ENCODE data around the gene MR1.

DNA sequence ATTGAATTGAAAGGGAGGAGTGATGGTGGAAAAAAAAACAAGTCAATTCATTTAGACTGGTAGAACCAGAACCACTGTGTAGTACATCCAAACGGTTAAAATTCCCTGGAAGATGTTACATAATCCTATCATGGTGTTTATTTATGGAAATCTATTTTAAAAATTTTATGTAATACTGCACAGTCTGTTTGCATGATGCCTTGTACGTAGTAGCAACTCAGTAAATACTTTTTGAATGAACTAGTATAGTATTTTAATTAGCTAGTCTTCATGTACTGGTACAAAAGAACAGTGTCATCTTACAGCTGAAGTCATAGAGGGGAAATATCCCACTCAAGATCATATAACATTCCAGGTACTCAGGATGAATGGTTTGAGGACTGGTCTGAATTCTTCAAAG lies 27.7 kb downstream of the MR1 start:
- TF ChIP-seq YY1 (IDR thresholded peaks at IDR 0.05; ENCODE audit: insufficient read depth, insufficient read length) (no peak), SUZ12 (IDR thresholded peaks at IDR 0.05; ENCODE audit: extremely low read depth, insufficient read depth, insufficient read length) (no peak)

All from NT2/D1 (cell line).